ENCODE results near the gene CETN1.

DNA sequence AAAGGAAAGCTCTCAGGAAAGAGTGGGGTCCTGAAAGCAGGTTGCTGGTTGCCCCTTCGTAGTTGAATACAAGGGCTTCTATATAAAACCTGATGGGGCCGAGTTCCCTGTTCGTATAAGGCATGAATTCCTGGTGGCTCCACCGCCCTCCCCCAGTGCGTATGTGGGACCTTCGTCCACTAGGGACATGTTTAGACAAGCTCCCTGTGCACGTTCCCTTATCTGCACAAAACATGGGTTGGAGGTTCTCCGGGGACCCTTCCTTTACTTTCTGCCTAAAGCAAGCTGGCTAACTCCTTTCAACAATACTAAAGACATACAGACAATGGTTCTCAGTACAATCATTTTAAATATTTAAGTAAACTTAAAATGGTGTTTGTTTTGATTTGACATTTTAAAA is 24.6 kb downstream of the CETN1 start:
- TF ChIP-seq, protein P1, sequence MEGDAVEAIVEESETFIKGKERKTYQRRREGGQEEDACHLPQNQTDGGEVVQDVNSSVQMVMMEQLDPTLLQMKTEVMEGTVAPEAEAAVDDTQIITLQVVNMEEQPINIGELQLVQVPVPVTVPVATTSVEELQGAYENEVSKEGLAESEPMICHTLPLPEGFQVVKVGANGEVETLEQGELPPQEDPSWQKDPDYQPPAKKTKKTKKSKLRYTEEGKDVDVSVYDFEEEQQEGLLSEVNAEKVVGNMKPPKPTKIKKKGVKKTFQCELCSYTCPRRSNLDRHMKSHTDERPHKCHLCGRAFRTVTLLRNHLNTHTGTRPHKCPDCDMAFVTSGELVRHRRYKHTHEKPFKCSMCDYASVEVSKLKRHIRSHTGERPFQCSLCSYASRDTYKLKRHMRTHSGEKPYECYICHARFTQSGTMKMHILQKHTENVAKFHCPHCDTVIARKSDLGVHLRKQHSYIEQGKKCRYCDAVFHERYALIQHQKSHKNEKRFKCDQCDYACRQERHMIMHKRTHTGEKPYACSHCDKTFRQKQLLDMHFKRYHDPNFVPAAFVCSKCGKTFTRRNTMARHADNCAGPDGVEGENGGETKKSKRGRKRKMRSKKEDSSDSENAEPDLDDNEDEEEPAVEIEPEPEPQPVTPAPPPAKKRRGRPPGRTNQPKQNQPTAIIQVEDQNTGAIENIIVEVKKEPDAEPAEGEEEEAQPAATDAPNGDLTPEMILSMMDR (conservative IDR thresholded peaks at IDR 0.05; ENCODE audit: low read depth, low read length): no peak
- no peak for TF ChIP-seq EZH2 (IDR thresholded peaks at IDR 0.05; ENCODE audit: borderline replicate concordance, low read depth, low read length, poor library complexity, severe bottlenecking)

Data from A673 (cell line).